Measurements from ENCODE around the gene HELZ.

DNA sequence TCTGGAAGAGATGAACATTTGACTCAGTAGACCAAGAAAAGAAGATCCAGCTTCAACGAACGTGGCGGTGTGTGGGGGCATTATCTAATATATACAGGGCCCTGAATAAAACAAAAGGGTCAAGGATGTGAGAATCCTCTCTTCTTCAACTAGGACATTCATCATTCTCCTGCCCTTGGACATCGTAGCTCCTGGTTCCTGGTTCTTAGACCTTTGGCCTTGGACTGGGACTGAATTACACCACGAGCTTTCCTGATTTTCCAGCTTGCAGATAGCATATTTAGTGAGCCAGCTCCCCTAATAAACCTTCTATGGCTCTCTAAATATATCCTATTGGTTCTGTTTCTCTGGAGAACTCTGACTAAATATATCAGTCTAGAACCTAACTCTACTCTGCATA, 29.5 kb upstream of the HELZ start:
- TF ChIP-seq, protein P1, sequence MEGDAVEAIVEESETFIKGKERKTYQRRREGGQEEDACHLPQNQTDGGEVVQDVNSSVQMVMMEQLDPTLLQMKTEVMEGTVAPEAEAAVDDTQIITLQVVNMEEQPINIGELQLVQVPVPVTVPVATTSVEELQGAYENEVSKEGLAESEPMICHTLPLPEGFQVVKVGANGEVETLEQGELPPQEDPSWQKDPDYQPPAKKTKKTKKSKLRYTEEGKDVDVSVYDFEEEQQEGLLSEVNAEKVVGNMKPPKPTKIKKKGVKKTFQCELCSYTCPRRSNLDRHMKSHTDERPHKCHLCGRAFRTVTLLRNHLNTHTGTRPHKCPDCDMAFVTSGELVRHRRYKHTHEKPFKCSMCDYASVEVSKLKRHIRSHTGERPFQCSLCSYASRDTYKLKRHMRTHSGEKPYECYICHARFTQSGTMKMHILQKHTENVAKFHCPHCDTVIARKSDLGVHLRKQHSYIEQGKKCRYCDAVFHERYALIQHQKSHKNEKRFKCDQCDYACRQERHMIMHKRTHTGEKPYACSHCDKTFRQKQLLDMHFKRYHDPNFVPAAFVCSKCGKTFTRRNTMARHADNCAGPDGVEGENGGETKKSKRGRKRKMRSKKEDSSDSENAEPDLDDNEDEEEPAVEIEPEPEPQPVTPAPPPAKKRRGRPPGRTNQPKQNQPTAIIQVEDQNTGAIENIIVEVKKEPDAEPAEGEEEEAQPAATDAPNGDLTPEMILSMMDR (IDR thresholded peaks at IDR 0.05 in 2 of 3, conservative IDR thresholded peaks at IDR 0.05 in 1 of 3; ENCODE audit: borderline replicate concordance in 1 of 3, insufficient read depth in 1 of 3, low read depth in 2 of 3, low read length in 2 of 3) = no peak
- no peak for TF ChIP-seq SIN3A (IDR thresholded peaks at IDR 0.05; ENCODE audit: low read depth)
